Activated effector memory CD4-positive, alpha-beta T cell treated with anti-CD3 and anti-CD28 coated beads, Interleukin-2, amount 50 U/mL, for 16 hours (primary cell): ENCODE measurements around the gene CENPU.

ENCODE experiments used
- DNase-seq: peaks from one replicate; pipeline ENCODE4 v3.0.0-alpha.2; 2020

The CENPU gene

DNA sequence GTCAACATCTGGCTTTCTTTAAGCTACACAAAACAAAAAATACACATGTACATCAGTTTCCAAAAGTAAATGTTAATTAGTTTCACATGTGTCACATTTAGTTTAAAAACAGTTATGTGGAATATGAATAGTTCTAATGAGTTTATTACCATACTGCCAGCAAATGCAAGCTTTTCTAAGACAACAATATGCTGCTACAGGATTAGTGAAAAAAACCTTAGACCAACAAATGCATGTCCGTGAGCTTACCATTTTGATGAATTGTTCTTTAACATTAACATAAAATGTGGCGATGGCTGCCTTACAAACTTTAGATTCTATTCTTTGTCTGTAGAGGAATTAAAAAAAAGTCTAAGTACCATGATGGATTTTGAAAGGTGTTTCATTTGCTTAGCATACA is 31.8 kb downstream of the CENPU start:
- no peak for DNase-seq

DNA sequence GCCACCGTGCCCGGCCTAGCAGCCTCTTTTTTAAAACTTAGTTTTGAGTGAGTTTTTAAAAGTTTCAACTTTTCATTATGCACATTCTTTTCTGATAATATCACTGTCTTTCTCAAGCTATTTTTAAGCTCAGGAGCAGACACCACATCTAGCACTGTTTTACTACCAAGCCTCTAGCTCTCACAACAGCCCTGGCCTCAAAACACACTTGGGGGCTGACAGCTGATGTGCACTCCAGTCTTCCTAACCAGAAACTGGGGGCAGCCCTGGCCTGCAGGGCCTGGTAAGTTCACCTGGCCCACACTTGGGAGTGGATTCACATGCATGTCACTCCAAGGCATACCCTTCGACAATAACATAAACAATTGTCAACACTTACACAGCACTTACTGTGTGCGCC is 34.0 kb downstream of the CENPU start:
- DNase-seq: no peak

DNA sequence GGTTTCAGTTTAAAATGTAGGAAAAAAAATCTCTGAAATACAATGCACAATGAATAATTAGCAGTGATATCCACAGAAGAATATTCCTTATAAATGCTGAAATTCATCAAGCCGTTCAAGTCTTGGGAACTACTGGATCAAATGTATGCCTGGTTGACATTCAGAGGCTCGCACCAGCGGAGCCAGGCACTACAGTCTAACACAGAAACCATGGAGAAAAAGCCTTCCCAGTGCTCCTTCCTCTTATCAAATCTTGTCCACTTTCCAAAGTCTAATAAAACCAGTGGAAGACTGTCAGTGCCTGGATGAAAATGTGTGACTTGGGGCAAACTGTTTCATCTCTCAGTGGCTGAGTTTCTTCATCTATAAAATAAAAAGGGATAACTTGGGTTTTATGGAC is 35.9 kb downstream of the CENPU start:
- no peak for DNase-seq

DNA sequence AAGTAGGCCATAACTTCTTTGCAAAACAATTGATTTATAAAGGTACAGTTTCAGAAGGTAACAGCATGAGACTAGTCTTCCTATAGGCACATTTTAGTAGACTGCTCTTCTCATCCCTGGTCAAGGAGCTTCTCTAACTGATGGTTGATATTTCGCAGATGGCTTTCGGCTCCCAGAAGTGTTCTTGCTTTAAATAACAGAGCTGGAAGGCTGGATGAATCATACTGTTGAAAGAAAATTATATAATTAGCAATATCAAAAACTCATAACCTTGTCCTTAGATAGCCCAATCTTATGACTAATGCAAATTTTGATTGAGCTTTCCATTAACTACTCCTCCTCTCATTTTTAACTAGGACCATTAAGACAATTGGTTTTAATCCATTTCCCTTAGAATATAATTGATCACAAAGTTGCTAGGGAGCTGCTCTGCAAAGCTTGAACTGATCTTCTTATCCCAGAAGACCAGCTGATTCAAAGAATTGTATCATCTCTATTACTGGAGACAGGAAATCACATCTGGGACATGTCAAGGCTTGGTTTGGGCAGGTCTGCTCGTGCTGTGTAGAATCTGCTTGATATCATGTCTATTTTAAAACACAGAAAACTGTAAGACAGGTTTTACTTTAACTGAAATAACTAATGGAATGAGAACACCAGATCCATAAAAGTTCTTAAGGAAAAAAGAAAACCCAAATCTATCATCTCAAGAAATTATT is 38.6 kb downstream of the CENPU start:
- DNase-seq: no peak

DNA sequence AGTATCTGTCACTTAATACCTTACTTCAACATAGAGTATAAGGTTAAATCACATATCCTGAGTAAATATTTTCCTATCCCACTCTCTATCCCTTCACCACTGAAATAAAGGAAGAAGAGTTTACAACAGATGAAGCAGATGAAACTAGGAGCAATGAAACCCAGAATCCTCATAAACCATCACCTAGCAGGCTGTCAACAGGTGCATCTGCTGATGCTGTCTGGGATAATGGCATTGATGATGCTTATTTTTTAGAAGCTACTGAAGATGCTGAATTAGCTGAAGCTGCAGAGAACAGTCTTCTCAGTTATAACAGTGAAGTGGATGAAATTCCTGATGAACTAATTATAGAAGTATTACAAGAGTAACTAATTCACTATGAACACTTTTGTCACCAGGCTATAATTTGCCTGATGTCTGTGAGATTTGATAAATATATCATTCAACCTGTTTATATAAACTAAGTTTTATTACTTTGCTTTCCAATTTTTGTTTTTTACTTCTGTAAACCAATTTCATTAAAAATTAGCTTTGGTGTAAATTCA is 39.4 kb downstream of the CENPU start:
- DNase-seq: no peak

DNA sequence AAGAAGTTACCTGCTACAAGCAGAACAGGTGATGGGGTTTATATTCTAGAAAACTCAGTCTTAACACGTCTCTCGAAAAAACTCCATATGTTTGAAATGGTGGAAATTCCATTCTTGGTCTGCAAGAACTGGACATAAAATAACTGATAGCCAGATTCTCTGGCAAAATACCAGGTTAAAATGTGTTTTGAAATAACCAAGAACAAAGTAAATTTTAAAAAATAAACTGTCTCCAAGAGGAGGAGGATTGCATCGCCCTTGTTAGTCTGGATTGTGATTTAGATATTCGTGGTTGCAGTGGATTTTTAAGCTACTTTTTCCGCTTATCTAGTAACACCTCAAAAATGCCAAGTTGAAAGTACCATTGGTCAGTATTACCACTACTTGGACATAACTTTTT is 40.8 kb downstream of the CENPU start:
- DNase-seq: no peak

DNA sequence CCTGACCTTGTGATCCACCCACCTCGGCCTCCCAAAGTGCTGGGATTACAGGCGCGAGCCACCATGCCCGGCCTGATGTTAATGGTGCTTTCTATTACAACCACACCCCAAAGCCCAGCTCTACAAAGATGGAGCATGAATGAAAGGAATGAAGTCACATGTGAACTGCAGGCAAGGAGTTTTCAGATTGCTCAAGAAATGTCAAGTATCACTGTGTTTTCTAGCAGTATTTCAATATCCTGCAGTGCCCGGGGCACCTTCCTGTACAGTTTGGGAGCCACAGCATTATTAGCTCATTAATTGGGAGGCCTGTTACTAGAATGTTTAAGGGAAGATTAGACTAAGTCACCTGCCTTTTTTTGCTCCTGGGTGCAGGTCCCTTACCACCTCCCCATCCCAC is 44.2 kb downstream of the CENPU start:
- DNase-seq: no peak

DNA sequence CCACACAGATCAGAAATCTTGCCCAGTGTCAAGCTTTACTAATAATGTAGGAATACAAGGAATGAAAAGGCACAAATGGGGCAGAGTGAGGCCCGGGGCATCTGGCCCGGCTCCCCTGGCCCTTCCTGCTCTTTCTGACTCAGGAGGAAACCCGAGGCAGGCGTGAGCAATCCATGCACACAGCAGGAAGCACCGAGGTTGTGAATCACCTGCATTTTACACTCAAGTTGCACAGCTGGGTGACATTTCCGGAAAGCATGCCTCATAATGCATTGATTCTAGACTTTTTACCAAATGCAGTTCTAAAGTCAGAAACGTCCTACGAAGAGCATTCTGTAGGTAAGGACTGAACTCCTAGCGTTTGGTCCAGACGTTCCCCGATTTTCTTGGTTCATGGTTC is 45.4 kb downstream of the CENPU start:
- no peak for DNase-seq

DNA sequence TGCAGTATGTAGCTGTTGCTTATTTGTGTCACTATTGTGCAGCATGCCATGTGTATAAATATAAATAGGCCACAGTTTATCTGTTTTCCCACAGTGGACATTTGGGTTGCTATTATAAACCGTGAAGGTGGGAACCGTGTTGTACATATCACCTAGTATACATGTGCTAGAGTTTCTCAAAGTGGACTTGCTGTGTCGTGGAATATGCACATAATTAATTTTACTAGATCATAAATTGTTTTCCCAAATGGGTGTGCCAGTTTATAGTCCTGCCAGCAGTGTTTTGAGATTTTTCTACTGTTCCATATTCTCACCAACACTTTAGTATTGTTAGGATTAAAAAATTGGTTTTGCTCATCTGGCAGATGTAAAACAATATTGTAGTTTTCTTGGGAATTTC is 45.9 kb downstream of the CENPU start:
- no peak for DNase-seq

DNA sequence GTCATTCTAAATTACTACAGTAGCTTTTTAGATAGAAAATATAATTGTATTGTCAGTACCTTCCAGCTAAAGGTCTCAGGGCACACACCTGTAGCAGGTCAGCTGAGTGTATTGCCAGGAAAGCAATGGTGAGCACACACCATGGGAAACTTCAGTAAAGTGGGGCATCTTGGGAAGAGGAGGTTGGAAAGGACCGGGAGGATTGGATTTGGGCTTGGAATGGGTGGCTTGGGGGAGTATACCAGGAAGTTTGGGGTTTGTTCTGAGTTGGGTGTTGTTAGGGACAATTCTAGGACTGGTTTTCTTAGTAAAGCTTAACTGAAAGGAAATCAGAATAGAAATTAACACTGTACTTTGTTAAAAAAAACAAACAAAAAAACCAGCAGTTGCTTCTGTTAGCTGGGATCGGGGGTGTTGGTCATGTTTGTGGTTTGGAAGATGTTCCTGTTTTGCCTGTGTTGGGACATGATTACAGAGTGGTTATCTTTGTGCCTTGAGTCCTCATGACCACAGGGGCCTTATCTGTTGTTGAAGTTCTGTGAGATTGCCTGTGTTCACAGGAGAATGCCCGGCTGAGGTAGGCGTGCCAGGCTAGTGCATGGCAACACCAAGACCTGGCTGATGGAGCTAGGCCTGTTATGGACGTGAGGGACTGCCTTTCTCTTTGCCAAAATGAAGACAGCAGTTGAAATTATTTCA is 49.3 kb downstream of the CENPU start:
- DNase-seq: no peak

DNA sequence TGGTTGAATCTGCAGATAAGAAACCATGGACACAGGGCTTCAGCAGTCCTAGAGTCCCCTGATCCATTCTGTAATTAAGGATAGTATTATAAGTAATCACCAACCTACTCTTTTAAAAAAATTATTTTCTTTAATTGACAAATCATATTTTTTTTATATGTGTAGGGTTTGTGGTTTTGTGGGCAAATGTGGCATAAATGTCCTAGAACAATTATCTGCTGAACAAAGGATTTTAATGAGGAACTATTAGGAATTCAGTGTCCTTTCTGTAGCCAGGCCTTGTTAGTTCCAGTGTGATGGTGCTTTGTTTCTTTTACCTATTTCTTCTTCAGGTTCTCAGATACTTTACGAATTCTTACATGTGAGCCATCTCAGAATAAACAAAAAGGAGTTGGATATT is 52.0 kb downstream of the CENPU start:
- DNase-seq: no peak

DNA sequence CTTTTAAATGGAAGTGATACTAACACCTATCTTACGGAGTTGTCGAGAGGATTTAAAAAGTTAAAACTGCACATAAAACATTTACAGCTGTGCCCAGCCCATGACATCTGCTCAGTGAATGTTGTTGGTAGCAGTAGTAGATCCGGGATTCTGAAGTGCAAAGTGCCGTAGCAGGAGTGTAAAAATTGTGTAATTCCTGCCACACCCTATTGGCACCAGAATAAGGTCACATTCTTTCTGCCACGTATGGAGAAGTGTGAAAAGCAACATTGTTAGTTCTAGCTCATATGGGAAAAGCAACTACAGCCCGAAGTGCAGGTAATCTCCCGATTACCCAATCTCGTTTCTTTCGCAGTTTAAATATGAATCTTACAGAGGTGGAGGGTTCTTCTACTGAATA is 53.2 kb downstream of the CENPU start:
- DNase-seq: no peak

DNA sequence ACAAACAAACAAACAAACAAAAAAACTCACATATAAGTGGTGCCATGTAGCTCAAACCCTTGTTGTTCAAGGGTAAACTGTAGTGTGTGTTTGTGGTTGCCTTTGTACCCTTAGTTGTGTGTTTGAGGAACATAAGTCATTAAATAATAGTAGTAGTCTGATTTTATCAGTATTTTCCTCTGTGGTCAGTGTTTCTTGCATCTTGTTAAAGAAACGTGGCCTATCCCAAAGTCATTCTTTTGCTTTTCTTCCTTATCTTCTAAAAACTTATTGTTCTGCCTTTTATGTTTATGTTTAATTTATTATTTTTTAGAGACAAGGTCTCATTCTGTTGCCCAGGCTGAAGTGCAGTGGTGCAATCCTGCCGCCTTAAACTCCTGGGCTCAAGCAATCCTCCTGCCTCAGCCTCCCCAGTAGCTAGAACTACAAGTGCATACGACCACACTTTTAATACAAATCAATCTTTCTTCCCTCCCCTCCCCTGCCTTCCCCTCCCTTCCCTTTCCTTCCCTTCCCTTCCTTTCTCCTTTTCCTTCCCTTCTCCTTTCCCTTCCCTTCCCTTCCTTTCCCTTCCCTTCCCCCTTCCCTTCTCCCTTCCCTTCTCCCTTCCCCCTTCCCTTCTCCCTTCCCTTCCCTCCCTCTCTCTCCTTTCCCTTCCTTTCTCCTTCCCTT is 57.9 kb downstream of the CENPU start:
- DNase-seq: no peak

DNA sequence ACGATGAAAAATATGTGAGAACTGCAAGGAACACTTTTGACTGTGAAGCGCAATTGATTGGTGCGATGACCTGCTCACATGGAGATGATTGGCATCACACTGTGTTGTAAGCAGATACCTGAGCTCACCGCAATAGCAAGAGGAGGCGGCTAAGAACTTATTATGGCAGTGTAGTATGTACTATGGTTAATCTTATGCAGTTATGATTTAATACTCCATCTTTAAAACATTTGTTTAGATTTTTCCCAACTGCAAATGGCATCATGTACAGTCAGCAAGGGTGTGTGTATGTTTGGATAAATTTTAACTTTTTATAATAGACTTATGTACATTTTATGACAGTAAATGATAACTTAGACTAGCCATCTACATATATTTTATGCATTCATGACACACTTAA is 58.9 kb downstream of the CENPU start:
- DNase-seq: no peak

DNA sequence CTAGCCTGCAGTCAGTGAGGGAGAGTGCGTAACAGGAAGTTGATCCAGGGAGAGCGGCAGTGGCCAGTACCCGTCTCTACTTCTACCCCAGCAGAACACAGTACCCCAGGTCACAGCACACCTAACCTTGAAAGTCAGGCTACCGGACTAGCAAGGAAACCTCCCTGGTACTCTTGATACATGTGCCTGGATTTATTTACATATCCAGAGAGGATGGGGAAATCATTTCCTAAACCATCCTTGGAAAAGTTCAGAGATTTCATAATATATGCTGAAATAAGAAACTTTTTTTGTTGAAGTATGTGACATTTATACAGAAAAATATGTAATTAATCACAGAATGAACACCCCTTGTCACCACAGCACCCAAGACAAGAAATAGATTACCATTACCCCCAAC is 59.9 kb downstream of the CENPU start:
- DNase-seq: no peak

DNA sequence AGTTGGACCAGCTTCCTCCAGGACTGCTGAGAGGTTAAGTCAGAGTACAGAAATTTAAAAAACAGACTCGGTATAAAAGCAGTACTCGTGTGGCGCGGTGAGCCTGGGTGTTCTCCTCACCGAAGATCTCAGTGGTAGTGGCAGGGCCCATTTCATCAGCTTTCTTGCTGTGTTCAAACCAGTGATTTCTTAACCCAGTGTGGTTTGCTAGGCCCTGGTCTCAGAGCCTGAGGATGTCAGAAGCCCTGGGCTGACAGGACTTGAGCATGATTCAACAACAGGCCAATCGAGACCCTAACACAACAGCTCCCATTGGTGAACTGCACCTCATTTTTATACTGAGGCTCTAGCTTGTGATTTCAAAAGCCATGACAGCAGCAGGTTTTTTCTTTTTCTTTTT is 61.2 kb downstream of the CENPU start:
- no peak for DNase-seq

DNA sequence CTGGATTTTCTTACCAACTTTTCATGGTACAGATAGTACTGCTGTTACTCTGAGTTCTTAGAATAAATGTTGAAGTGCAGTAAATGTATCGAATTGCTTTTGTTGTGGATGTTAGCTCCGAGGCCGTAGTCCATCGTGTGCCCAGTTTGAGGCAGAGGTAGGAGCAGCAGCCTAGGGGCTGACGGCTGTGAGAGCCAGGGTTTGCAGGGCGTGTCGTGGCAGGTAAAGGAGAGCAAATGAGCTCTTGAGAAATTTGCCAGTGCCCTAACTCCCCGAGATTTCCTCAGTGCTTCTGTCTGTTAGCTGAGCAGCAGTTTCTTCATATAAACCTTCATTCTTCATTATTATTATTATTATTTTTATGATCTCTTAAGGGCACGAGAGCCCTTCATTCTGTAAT is 62.8 kb downstream of the CENPU start:
- DNase-seq: no peak

DNA sequence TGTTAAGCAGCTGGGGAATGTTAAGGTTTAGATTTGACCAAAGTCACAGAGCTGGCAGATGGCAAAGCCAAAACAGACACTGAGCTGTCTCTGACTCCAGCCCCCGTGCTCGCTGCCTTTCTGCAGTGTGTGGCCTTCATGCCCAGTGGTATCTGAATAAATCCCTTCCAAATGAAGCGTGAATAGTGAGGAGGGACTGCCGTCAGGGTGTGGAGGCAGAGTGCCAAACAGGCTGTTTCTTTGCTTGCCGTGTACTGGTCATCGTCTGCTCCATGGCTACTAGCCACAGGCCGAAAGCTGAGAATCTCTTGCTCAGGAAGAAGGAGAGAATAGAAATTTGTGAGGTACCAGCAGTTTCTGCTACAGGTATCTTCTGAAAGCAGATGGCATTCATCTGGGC is 64.6 kb downstream of the CENPU start:
- no peak for DNase-seq

DNA sequence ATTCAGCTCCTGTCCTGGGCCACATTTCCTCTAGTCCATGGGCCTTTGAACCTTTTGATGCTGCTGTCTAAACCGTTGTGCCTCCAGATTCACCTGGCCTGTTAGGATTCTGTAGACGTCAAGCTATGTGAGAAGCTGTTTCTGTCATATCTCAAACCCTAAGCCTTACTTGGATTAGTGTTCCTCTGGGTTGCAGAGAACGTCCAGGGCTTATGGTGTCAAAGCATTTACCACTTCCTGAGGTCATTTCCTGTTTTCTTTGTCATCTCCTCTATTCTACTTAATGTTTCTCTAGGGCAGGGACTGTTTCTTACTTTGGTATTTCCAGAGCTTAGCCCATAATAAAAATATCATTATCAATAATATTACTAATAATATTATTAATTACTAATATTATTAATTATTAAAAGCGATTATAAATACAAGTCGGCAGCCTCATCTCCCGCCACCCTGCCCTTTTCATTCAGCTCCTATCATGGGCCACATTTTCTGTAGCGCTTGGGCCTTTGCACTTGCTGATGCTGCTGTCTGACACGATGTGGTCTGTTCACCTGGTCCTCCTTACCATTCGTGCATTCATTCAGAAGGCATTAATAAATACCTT is 65.3 kb downstream of the CENPU start:
- no peak for DNase-seq

DNA sequence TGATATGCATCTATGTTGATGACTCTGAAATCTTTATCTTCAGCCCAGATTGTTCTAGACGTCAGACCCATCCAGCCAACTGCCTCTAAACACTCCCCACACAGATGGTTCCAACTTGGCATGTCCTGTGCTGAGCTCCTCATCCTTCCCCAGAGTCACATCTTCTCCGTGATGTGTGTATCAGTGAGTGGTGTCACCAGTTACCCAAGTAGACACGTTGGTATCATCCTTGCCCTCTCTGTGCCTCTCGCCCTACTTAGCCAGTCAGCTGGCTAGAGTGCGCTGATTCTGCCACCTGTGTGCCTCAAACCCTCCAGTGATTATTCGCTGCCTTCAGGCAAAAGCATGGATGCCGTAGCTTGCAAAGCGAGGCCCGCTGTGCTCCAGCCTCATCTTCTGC is 65.8 kb downstream of the CENPU start:
- DNase-seq: no peak

DNA sequence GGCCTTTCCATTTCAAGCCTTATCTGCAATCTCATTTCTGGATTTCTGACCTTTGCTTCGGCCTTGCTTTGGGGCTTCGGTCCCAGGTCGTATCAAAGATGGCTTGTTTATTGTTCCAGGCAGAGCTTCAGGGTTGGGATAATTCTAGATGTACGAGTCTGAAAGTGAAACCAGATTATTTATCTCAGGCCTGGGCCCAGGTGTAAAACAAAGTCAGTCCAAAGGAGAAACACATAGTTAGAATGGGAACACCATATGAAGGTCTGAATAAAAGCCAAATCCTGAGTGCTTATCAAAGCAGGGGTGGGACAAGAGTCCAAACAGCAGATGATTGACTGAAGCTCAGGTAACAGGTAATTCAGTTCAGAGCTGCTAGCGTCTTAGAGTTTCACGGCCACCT is 67.2 kb downstream of the CENPU start:
- DNase-seq: no peak

DNA sequence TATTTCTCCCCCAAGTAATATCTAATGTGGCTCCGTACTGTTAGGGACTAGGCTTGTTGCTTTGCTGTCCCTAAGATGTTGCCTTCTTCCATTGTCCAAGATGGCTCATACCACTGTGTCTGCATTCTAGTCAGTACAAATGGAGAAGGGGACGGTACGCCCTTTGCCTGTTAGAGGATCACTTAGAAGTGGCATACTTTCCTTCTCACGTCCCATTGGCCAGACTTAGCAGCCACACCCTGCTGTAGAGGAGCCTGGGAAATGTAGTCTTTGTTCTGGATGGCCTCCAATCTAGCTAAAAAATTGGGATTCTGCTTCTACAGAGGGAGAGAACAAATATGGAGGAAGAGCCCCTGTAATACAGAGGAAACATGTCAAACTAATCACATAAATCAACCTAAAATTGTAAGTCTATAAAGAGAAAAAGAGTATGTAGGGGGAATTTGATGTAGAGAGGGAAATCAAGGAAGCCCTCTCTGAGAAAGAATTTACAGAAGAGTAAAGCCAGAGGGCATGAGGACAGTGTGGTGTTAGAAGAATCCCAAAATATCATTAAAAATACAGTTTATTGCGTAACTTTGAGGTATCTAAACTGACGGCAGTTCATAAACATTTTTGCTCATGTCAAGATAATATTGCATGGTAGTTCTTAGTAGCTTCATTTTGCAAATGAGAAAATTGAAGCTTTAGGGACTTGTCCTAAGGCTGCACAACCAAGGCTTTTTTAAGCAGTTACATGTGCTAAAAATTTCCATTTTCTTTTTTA is 69.3 kb downstream of the CENPU start:
- no peak for DNase-seq

DNA sequence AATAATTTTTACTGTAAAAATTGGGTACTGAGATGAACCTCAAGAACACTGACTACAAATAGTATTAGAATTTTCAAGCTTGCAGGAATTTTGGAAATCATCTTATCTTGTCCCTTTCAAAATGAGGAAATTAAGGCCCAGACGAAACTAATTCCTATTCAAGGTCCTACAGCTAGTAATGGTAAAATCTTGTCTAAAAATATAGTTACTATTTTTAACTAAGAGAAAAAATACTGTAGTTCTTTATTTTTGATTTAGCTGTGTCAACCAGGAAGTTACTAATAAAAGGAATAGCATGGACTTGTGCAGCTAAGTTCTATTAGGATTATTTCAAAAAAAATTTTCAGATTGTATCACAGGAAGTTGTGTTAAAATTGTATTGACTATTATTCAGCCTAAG is 71.7 kb downstream of the CENPU start:
- DNase-seq: no peak
